K562 (cell line): ENCODE measurements around the gene SPHK1. TPM values are rescaled to one million over a fixed set of nuclear protein-coding genes. Genes with fewer than 3 reads are reported as not detected.

ENCODE experiments used
- BRD4 ChIP-seq: fragments of 200-600 bp; sonication (generic); IDR thresholded peaks from 2 replicates; pipeline ENCODE4 v1.6.1; 2017; ENCODE audit warnings: inconsistent platforms
- CREBBP ChIP-seq: IDR thresholded peaks from one replicate; pipeline ENCODE4 v1.6.1; 2012; ENCODE audit warnings: low read depth, mild to moderate bottlenecking, control low read depth, inconsistent platforms, low read length
- DACH1 ChIP-seq: fragments of 450-650 bp; IDR thresholded peaks from 2 replicates; pipeline ENCODE4 v1.6.1; 2018; ENCODE audit not compliant: partially characterized antibody
- EHMT2 ChIP-seq: fragments of 450-650 bp; IDR thresholded peaks from 2 replicates; pipeline ENCODE4 v1.6.1; 2018; ENCODE audit warnings: antibody characterized with exemption
- GABPB1 ChIP-seq: sonication (generic); formaldehyde crosslinking; IDR thresholded peaks from 2 replicates; pipeline ENCODE4 v1.8.0; 2022; ENCODE audit warnings: mild to moderate bottlenecking, missing genetic modification reagents
- HDAC1 ChIP-seq, 2 experiments: fragments of 450-650 bp; IDR thresholded peaks; 2 replicates each; pipeline ENCODE4 v1.6.1; 2016 to 2017; ENCODE audit warnings: inconsistent platforms in 1 of 2, mild to moderate bottlenecking in 1 of 2, moderate library complexity in 1 of 2
- IRF2 ChIP-seq: sonication (generic); formaldehyde crosslinking; IDR thresholded peaks from 2 replicates; pipeline ENCODE4 v1.8.1; 2022; ENCODE audit warnings: mild to moderate bottlenecking, missing genetic modification reagents
- KHSRP ChIP-seq: fragments of 450-650 bp; IDR thresholded peaks from 2 replicates; pipeline ENCODE4 v1.6.1; 2017
- KLF13 ChIP-seq: fragments of 450-650 bp; IDR thresholded peaks from 2 replicates; pipeline ENCODE4 v1.6.1; 2016; ENCODE audit warnings: missing genetic modification characterization, low read depth, mild to moderate bottlenecking, missing compliant biosample characterization, moderate library complexity, borderline replicate concordance
- MAX ChIP-seq: sonication (generic); formaldehyde crosslinking; IDR thresholded peaks from 2 replicates; pipeline ENCODE4 v1.9.0; 2022; ENCODE audit warnings: mild to moderate bottlenecking, missing genetic modification reagents
- MTA1 ChIP-seq: fragments of 450-650 bp; IDR thresholded peaks from 2 replicates; pipeline ENCODE4 v1.6.1; 2017; ENCODE audit warnings: borderline replicate concordance
- NCOA1 ChIP-seq: fragments of 450-650 bp; IDR thresholded peaks from 2 replicates; pipeline ENCODE4 v1.6.1; 2016; ENCODE audit warnings: low read depth
- NCOA6 ChIP-seq: fragments of 450-650 bp; IDR thresholded peaks from 2 replicates; pipeline ENCODE4 v1.6.1; 2017; ENCODE audit warnings: mild to moderate bottlenecking
- NFE2 ChIP-seq: IDR thresholded peaks from 2 replicates; pipeline ENCODE4 v1.6.1; 2014; ENCODE audit warnings: antibody characterized with exemption, low read depth
- NR0B1 ChIP-seq: fragments of 450-650 bp; IDR thresholded peaks from one replicate; pipeline ENCODE4 v1.6.1; 2018; ENCODE audit warnings: mild to moderate bottlenecking, moderate library complexity; ENCODE audit not compliant: partially characterized antibody
- RERE ChIP-seq: sonication (generic); formaldehyde crosslinking; IDR thresholded peaks from 2 replicates; pipeline ENCODE4 v1.8.0; 2023; ENCODE audit warnings: missing genetic modification reagents, mild to moderate bottlenecking, borderline replicate concordance
- SAFB ChIP-seq: fragments of 200-400 bp; formaldehyde crosslinking; IDR thresholded peaks from 2 replicates; pipeline ENCODE4 v1.6.1; 2017; ENCODE audit warnings: low read depth, low read length, borderline replicate concordance
- SRSF9 ChIP-seq: fragments of 200-400 bp; formaldehyde crosslinking; IDR thresholded peaks from 2 replicates; pipeline ENCODE4 v1.6.1; 2017; ENCODE audit warnings: low read depth, low read length, borderline replicate concordance
- ZKSCAN1 ChIP-seq: fragments of 150-350 bp; IDR thresholded peaks from 2 replicates; pipeline ENCODE4 v1.6.1; 2016; ENCODE audit warnings: low read depth, low read length
- ZNF280B ChIP-seq: fragments of 250-450 bp; sonication (Bioruptor Pico); IDR thresholded peaks from 2 replicates; pipeline ENCODE4 v1.5.1; 2021; ENCODE audit warnings: mild to moderate bottlenecking
- ZNF699 ChIP-seq: fragments of 250-450 bp; sonication (Bioruptor Pico); IDR thresholded peaks from 2 replicates; pipeline ENCODE4 v1.8.0; 2021; ENCODE audit warnings: mild to moderate bottlenecking, moderate library complexity; ENCODE audit not compliant: insufficient replicate concordance
- polyA plus RNA-seq, 8 experiments: library from polyadenylated mRNA; depleted of rRNA in 4 of 8; stranded (reverse) in 5 of 8; unstranded in 3 of 8; fragments of >200 nt; fragmentation: Nextera tagmentation in 2 of 8; fragmentation: Illumina TruSeq in 1 of 8; extraction: Ambion mirVana in 2 of 8; extraction: Trizol in 1 of 8; gene quantifications; 2 replicates each; pipeline versions ENCODE4 v1.2.1 to v1.2.3, GENCODE V29; 2011 to 2014; ENCODE audit warnings: inconsistent platforms in 1 of 8, missing spikeins in 1 of 8
- total RNA-seq, 7 experiments: library from RNA; depleted of rRNA in 6 of 7; stranded (reverse); fragments of >200 nt in 6 of 7; fragmentation: Illumina TruSeq in 2 of 7; extraction: Trizol in 2 of 7; gene quantifications; 2 replicates each; pipeline versions ENCODE4 v1.2.1 to v1.2.3, GENCODE V29; 2011 to 2021; ENCODE audit warnings: low replicate concordance in 1 of 7

Gene SPHK1
- total and polyA plus RNA-seq, 9 of the 15 experiments (the other 6 are each of a cell fraction or from before 2014, with no cell fraction given), result 0.21 to 60.3 (median 14.5) TPM

- TF ChIP-seq ZNF699 (CRISPR knock-in tag), result no peak
- TF ChIP-seq MAX (CRISPR knock-in tag), result peak; percentile 81
- TF ChIP-seq NFE2, result no peak
- no peak for TF ChIP-seq NR0B1
- TF ChIP-seq BRD4, result no peak
- peak; percentile 96 for TF ChIP-seq KLF13 (tag)
- TF ChIP-seq HDAC1 (IDR thresholded peaks at IDR 0.05), result peak in 1 of 2 experiments; percentile 72; a peak in 2 of 4 replicates
- TF ChIP-seq EHMT2, result no peak
- TF ChIP-seq NCOA6, result no peak
- 0 out of 2 replicates have a peak, but pooled peaks have one; percentile 33 for TF ChIP-seq MTA1
- peak; percentile 70; the same call in 1 of the 2 replicates for TF ChIP-seq GABPB1 (CRISPR knock-in tag)
- 0 out of 2 replicates have a peak, but pooled peaks have one; percentile 21 for TF ChIP-seq SAFB
- TF ChIP-seq IRF2 (CRISPR knock-in tag), result no peak
- TF ChIP-seq ZNF280B (CRISPR knock-in tag), result no peak
- TF ChIP-seq CREBBP, result no peak
- no peak for TF ChIP-seq ZKSCAN1
- no peak; the same call in 1 of the 2 replicates for TF ChIP-seq RERE (CRISPR knock-in tag)
- no peak for TF ChIP-seq KHSRP
- TF ChIP-seq DACH1, result peak; percentile 94
- TF ChIP-seq NCOA1, result 0 out of 2 replicates have a peak, but pooled peaks have one; percentile 58
- TF ChIP-seq SRSF9, result no peak
Measured at GRCh38 chr17:76353599-76354316, 30.7 kb upstream of the SPHK1 start, which contains the start of gene PRPSAP1 (continued).
